Endothelial cell of umbilical vein (primary cell): ENCODE results near the gene SEC14L1. TPM values are rescaled to one million over a fixed set of nuclear protein-coding genes. Genes with fewer than 3 reads are reported as not detected.
A peak's percentile ranks its signal among the peaks of the same experiment; 100 is the strongest.

Experiments
- BruUV-seq: library from RNA; stranded (reverse); fragments of 400-500 nt; replicated peaks from 2 replicates; lab custom pipeline; 2021; lab: Mats Ljungman, UMichigan
- CTCF ChIA-PET: fragments of 300-600, 350-600 bp; sonication (Branson Sonifier 250); formaldehyde crosslinking; loops from one replicate; lab custom pipeline; 2021; ENCODE audit warnings: antibody characterized with exemption, inconsistent platforms; lab: Charles Lee
- POLR2A ChIA-PET: fragments of 300-600, 350-600 bp; sonication (Branson Sonifier 250); formaldehyde crosslinking; loops from one replicate; lab custom pipeline; 2021; ENCODE audit warnings: antibody characterized with exemption, inconsistent platforms; lab: Charles Lee
- DNase-seq: peaks from one replicate; pipeline ENCODE4 v3.0.0-alpha.2; 2011; ENCODE audit warnings: low read depth, low spot score
- FAIRE-seq: peaks from 2 replicates; lab custom pipeline; 2011; peaks lifted over from hg19 to GRCh38; lab: Jason Lieb, UNC
- H2AFZ ChIP-seq: 2 replicates; pipeline ENCODE4 v1.6.0; 2012; ENCODE audit warnings: low read depth, low read length, control low read depth, inconsistent platforms
- H3K27ac ChIP-seq: 2 replicates; pipeline ENCODE4 v1.5.1; 2011; ENCODE audit warnings: low read depth, mild to moderate bottlenecking, control low read depth, low read length, moderate library complexity; ENCODE audit not compliant: insufficient read depth
- H3K27me3 ChIP-seq, 2 experiments: 2 replicates each; pipeline versions ENCODE4 v1.6.0 to v1.6.1; 2011; ENCODE audit warnings: low read length in 2 of 2, mixed read lengths in 1 of 2; ENCODE audit not compliant: control insufficient read depth in 2 of 2, insufficient read depth in 2 of 2
- H3K36me3 ChIP-seq, 2 experiments: 2 replicates in 1 of 2; 3 replicates in 1 of 2; pipeline ENCODE4 v1.5.1; 2011; ENCODE audit warnings: low read length in 2 of 2, mild to moderate bottlenecking in 1 of 2, moderate library complexity in 1 of 2; ENCODE audit not compliant: control insufficient read depth in 2 of 2, insufficient read depth in 2 of 2; ENCODE audit errors: extremely low read depth in 1 of 2
- H3K4me1 ChIP-seq: 3 replicates; pipeline ENCODE4 v1.5.1; 2011; ENCODE audit warnings: mild to moderate bottlenecking, low read length; ENCODE audit not compliant: control insufficient read depth, insufficient read depth; ENCODE audit errors: extremely low read depth
- H3K4me2 ChIP-seq: 2 replicates; pipeline ENCODE4 v1.6.1; 2011; ENCODE audit warnings: low read length, control low read depth, mixed read lengths; ENCODE audit not compliant: insufficient read depth
- H3K4me3 ChIP-seq, 3 experiments: fragments of 200-600 bp in 1 of 3; sonication (generic), shearing (Covaris generic) in 1 of 3; replicated peaks in 1 of 3; 2 replicates each; pipeline ENCODE4 v1.5.1; 2011 to 2016; ENCODE audit warnings: control low read depth in 3 of 3, low read length in 3 of 3, mild to moderate bottlenecking in 2 of 3, inconsistent platforms in 1 of 3, low read depth in 1 of 3, moderate library complexity in 1 of 3; ENCODE audit not compliant: insufficient read depth in 1 of 3
- H3K79me2 ChIP-seq: 2 replicates; pipeline ENCODE4 v1.6.0; 2012; ENCODE audit warnings: low read length, inconsistent platforms; ENCODE audit not compliant: control insufficient read depth, insufficient read depth
- H3K9ac ChIP-seq: replicated peaks from 2 replicates; pipeline ENCODE3; 2011; ENCODE audit warnings: low read length, control low read depth; ENCODE audit not compliant: insufficient read depth; ENCODE audit errors: extremely low read depth
- H3K9me1 ChIP-seq: replicated peaks from 3 replicates; pipeline ENCODE4 v1.6.0; 2011; ENCODE audit warnings: mild to moderate bottlenecking, low read length; ENCODE audit not compliant: control insufficient read depth, insufficient read depth; ENCODE audit errors: extremely low read depth
- H3K9me3 ChIP-seq: replicated peaks from 2 replicates; pipeline ENCODE4 v1.5.1; 2012; ENCODE audit warnings: low read length, inconsistent platforms; ENCODE audit not compliant: control insufficient read depth, insufficient read depth
- H4K20me1 ChIP-seq: replicated peaks from 2 replicates; pipeline ENCODE3; 2011; ENCODE audit warnings: mild to moderate bottlenecking, low read length; ENCODE audit not compliant: control insufficient read depth, insufficient read depth; ENCODE audit errors: extremely low read depth
- CTCF ChIP-seq, 2 donors: IDR thresholded peaks; 1 replicate in 1 of 2; 2 replicates in 1 of 2; pipeline ENCODE4 v1.5.1; 2011; ENCODE audit warnings: low read length in 2 of 2, mild to moderate bottlenecking in 2 of 2, moderate library complexity in 2 of 2, control low read depth in 1 of 2, inconsistent platforms in 1 of 2, low read depth in 1 of 2; ENCODE audit not compliant: insufficient read depth in 1 of 2; ENCODE audit errors: extremely low read depth in 1 of 2
- EZH2 ChIP-seq: IDR thresholded peaks from 2 replicates; pipeline ENCODE4 v1.6.1; 2012; ENCODE audit warnings: borderline replicate concordance, low read depth, mild to moderate bottlenecking, moderate library complexity, low read length, inconsistent platforms; ENCODE audit not compliant: severe bottlenecking
- GATA2 ChIP-seq: IDR thresholded peaks from 2 replicates; pipeline ENCODE4 v1.7.0; 2011; ENCODE audit warnings: low read depth, mild to moderate bottlenecking, moderate library complexity, mixed read lengths, low read length; ENCODE audit not compliant: insufficient read length, insufficient read depth
- JUN ChIP-seq: IDR thresholded peaks from 2 replicates; pipeline ENCODE4 v1.6.1; 2011; ENCODE audit warnings: borderline replicate concordance, low read depth; ENCODE audit not compliant: insufficient read length, insufficient read depth
- MAX ChIP-seq: IDR thresholded peaks from 2 replicates; pipeline ENCODE4 v1.6.1; 2011; ENCODE audit not compliant: insufficient read depth, insufficient read length
- POLR2A ChIP-seq: IDR thresholded peaks from 2 replicates; pipeline ENCODE4 v1.6.1; 2012; ENCODE audit warnings: low read depth, mild to moderate bottlenecking, control low read depth, low read length
- POLR2AphosphoS5 ChIP-seq: IDR thresholded peaks from 2 replicates; pipeline ENCODE4 v1.6.1; 2012; ENCODE audit warnings: low read depth, mild to moderate bottlenecking, control low read depth, low read length, moderate library complexity; ENCODE audit not compliant: insufficient read depth
- dilution Hi-C: fragments of 300-500 bp; cut with MboI; formaldehyde crosslinking; loops from one replicate; pipeline ENCODE4 v1.15.0; 2019; ENCODE audit warnings: low sequenced_read_pairs; ENCODE audit not compliant: extremely low pct_ligation_motif_present
- intact Hi-C: fragments of 100-400 bp; cut with micrococcal nuclease; formaldehyde crosslinking; loops from one replicate; pipeline ENCODE4 v1.10.0; 2022
- polyA plus RNA-seq, 4 experiments: library from polyadenylated mRNA; depleted of rRNA in 3 of 4; stranded (reverse) in 3 of 4; unstranded in 1 of 4; fragments of >200 nt; gene quantifications; 2 replicates each; pipeline versions ENCODE4 v1.2.1 to v1.2.3, GENCODE V29; 2011 to 2012; ENCODE audit warnings: missing spikeins in 1 of 4
- total RNA-seq: library from RNA; stranded (reverse); gene quantifications from 2 replicates; pipeline ENCODE4 v1.2.3, GENCODE V29; 2021

Gene SEC14L1
- total and polyA plus RNA-seq, 2 donors (not counting 3 experiments of a cell fraction or from before 2014, with no cell fraction given): 215 to 631 TPM

- Histone ChIP-seq H4K20me1 (no peaks in the 10 kb centered on the region), H3K36me3 (peaks cover 32 to 44% of the 10 kb centered on the region in 2 experiments), H3K9me3 (no peaks in the 10 kb centered on the region), H3K9ac (peak overlapping the region; percentile 18), H3K27me3 (no peaks in the 10 kb centered on the region), H3K4me2 (peak overlapping the region; percentile 27), H3K27ac (peak overlapping the region; percentile 86), H3K4me3 (no peak overlapping the region), H2AFZ (no peak overlapping the region), H3K79me2 (peaks cover 59% of the 10 kb centered on the region), H3K4me1 (peaks cover 50% of the 10 kb centered on the region), H3K9me1 (no peaks in the 10 kb centered on the region)
- BruUV-seq: no TSS peak
- FAIRE-seq (peak; percentile 83), DNase-seq (peak; percentile 78)
- POLR2A ChIA-PET: interaction anchor here (0.6 kb wide), 1 partner anchor 88 kb away, joined by 3 read pairs; no protein-coding TSS in a partner anchor
- intact Hi-C loops (loop anchor here (1.0 kb wide), 3 partner anchors 12 to 44 kb away; partner anchors contain the start of gene SEC14L1), dilution Hi-C loops (no loop called here)
- CTCF ChIA-PET: interaction anchor here (0.6 to 2.7 kb wide), 12 partner anchors 13 to 112 kb away, joined by 3 to 20 read pairs (median 4); partner anchors contain the start of gene SEC14L1
- peak; percentile 47 to 58 for TF ChIP-seq CTCF (IDR thresholded peaks at IDR 0.05; ENCODE audit: extremely low read depth in 1 of 2, insufficient read depth in 1 of 2, low read depth in 1 of 2, low read length in 2 of 2)
- no peak for TF ChIP-seq POLR2AphosphoS5
- no peak for TF ChIP-seq JUN
- TF ChIP-seq GATA2: no peak
- TF ChIP-seq POLR2A: peak; percentile 35
- TF ChIP-seq EZH2: no peak
- TF ChIP-seq MAX: no peak
Measured at GRCh38 chr17:77096570-77097214, 44.1 kb upstream of the SEC14L1 start.
